ENCODE data around the gene RIIAD1. TPM values are rescaled to one million over a fixed set of nuclear protein-coding genes. Genes with fewer than 3 reads are reported as not detected.

Gene RIIAD1
- total RNA-seq, 1 donor from 2014 or later: 3.6 TPM

- no peak for DNase-seq (ENCODE audit: extremely low spot score, unreplicated experiment)
- H3K4me3 Mint-ChIP-seq: peak overlapping the region; percentile 83
- H3K9me3 Mint-ChIP-seq: no peaks in the 10 kb centered on the region
- H3K27me3 Mint-ChIP-seq: peaks cover 70% of the 10 kb centered on the region
- peak overlapping the region; percentile 22 for H3K27ac Mint-ChIP-seq
- peak; percentile 68 for TF ChIP-seq CTCF (conservative IDR thresholded peaks at IDR 0.05)
- peaks cover 21% of the 10 kb centered on the region for H3K4me1 Mint-ChIP-seq (ENCODE audit: unreplicated experiment)
- no peaks in the 10 kb centered on the region for H3K36me3 Mint-ChIP-seq
These were observed 5.5 kb upstream of the RIIAD1 start for GRCh38 chr1:151715726-151716404.

GRCh38 chr1:151716405-151716762, 4.9 kb upstream of the RIIAD1 start:
- DNase-seq (ENCODE audit: extremely low spot score, unreplicated experiment): no peak
- Mint-ChIP-seq H3K27me3 (peaks cover 74% of the 10 kb centered on the region), H3K27ac (no peak overlapping the region), H3K4me3 (peak overlapping the region; percentile 83), H3K9me3 (no peaks in the 10 kb centered on the region), H3K36me3 (no peaks in the 10 kb centered on the region), H3K4me1 (ENCODE audit: unreplicated experiment) (peaks cover 24% of the 10 kb centered on the region)
- peak; percentile 38 for TF ChIP-seq CTCF (conservative IDR thresholded peaks at IDR 0.05)

- H3K27ac Mint-ChIP-seq: peak within 1 kb of the TSS; percentile 77
- peaks cover 80% of the 10 kb centered on the region for H3K27me3 Mint-ChIP-seq
- no peak for DNase-seq (ENCODE audit: extremely low spot score, unreplicated experiment)
- peak within 1 kb of the TSS; percentile 88 for H3K4me3 Mint-ChIP-seq
- no peak for TF ChIP-seq CTCF (conservative IDR thresholded peaks at IDR 0.05)
- no peaks in the 10 kb centered on the region for H3K9me3 Mint-ChIP-seq
- peaks cover 24% of the 10 kb centered on the region for H3K4me1 Mint-ChIP-seq (ENCODE audit: unreplicated experiment)
- no peaks in the 10 kb centered on the region for H3K36me3 Mint-ChIP-seq
These were observed 4.3 kb upstream of the RIIAD1 start, which contains the start of gene CELF3 for GRCh38 chr1:151716771-151717631. Gene CELF3 (minus strand): TSS chr1:151716803. CDS start chr1:151716020, 783 bp downstream.

- Mint-ChIP-seq H3K9me3 (no peaks in the 10 kb centered on the region), H3K36me3 (no peaks in the 10 kb centered on the region), H3K27ac (no peak overlapping the region), H3K27me3 (peaks cover 90% of the 10 kb centered on the region), H3K4me3 (peak overlapping the region; percentile 37), H3K4me1 (ENCODE audit: unreplicated experiment) (peaks cover 24% of the 10 kb centered on the region)
- no peak for DNase-seq (ENCODE audit: extremely low spot score, unreplicated experiment)
- no peak for TF ChIP-seq CTCF (conservative IDR thresholded peaks at IDR 0.05)
These were observed 3.3 kb upstream of the RIIAD1 start for GRCh38 chr1:151718011-151718431.

GRCh38 chr1:151718666-151719065, 2.7 kb upstream of the RIIAD1 start:
- H3K27ac Mint-ChIP-seq: no peak overlapping the region
- peaks cover 24% of the 10 kb centered on the region for H3K4me1 Mint-ChIP-seq (ENCODE audit: unreplicated experiment)
- H3K9me3 Mint-ChIP-seq: no peaks in the 10 kb centered on the region
- no peaks in the 10 kb centered on the region for H3K36me3 Mint-ChIP-seq
- no peak for DNase-seq (ENCODE audit: extremely low spot score, unreplicated experiment)
- peaks cover 91% of the 10 kb centered on the region for H3K27me3 Mint-ChIP-seq
- TF ChIP-seq CTCF (conservative IDR thresholded peaks at IDR 0.05): no peak
- no peak overlapping the region for H3K4me3 Mint-ChIP-seq
